GM21576 (cell line): ENCODE data around the gene UMODL1.

Experiments
- ATAC-seq: cut with Tn5 transposase; IDR thresholded peaks from one replicate; pipeline ENCODE4 v1.9.1; 2021; ENCODE audit warnings: mild to moderate bottlenecking, moderate library complexity; ENCODE audit not compliant: unreplicated experiment

The UMODL1 gene

GRCh38 chr21:42182713-42183371, 111.7 kb downstream of the UMODL1 start:
- no peak for ATAC-seq

DNA sequence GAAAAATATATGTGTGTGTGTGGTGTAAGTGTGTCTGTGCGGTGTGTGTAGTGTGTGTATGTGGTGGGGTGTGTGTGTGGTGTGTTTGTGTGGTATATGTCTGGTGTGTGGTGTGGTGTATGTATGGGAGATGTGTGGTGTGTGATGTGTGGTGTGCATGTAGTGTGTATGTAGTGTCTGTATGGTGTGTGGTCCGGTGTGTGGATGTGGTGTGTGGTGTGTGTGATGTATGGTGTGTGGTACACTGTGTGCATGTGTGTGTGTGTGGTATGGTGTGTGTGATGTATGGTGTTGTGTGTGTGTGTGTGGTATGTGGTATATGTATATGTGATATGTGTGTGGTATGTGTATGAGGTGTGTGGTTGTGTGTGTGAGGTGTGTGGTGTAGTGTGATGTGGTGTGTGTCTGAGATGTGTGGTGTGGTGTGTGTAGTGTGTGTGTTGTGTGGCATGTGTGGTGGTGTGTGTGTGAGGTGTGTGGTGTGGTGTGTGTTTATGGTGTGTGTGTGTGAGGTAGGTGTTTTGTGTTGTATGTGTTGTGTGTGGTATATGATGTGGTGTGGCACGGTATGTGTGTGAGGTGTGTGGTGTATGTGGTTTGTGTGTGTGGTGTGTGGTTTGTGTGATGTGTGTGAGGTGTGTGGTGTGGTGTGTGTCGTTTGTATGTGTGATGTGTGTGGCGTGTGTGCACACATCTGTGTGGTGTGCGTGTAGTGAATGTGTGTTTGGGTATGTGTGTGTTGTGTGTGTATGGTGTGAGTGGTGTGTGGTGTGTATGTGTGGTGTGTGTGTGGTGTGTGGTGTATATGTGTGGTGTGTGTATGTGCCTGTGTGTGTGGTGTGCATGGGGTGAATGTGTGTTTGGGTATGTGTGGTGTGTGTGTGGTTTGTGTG, 112.5 kb downstream of the UMODL1 start:
- ATAC-seq: no peak

- ATAC-seq: no peak
Observed at GRCh38 chr21:42186591-42186990, 115.5 kb downstream of the UMODL1 start.

- peak; percentile 96 for ATAC-seq
Observed at GRCh38 chr21:42187976-42188653, 117.0 kb downstream of the UMODL1 start.

DNA sequence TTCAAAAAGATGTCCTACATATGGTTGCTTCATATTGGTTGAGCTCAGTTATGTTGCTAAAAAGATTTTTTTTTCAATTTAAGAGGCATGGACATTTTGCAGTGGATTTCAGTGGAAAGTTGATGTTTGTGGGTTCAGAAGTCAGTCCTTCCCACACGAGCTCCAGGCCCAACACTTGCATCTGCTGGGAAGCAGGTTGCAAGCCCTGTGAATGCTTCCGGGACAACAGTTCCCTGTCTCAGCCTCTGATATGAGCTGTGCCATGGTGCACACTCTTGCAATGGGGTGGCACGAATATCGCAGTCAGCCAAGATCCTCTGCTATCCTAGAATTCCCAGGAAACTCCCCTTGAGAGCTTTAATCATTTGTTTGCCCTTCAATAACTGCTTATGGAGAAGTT, 117.5 kb downstream of the UMODL1 start:
- no peak for ATAC-seq

DNA sequence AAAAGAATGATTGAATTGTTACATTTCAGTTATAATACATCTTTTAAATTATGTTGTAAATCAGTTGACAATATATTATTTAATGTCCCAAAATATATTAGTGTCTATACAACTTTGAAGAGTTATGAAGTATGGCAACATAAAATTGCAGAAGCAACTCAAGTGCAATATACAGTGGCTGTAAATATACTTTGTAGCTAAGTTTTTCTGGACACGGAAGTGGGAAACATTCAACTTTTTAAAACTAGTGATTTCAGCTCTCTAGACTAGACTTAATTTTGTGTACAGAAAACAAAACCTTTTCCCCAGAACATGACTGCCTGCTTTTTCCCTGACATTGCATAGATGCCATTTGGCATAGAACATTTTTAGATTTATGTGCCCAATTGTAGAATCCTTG, 118.3 kb downstream of the UMODL1 start:
- no peak for ATAC-seq

- no peak for ATAC-seq
Observed at GRCh38 chr21:42189860-42190485, 118.9 kb downstream of the UMODL1 start.

GRCh38 chr21:42190486-42190863, 119.4 kb downstream of the UMODL1 start:
- ATAC-seq: no peak

DNA sequence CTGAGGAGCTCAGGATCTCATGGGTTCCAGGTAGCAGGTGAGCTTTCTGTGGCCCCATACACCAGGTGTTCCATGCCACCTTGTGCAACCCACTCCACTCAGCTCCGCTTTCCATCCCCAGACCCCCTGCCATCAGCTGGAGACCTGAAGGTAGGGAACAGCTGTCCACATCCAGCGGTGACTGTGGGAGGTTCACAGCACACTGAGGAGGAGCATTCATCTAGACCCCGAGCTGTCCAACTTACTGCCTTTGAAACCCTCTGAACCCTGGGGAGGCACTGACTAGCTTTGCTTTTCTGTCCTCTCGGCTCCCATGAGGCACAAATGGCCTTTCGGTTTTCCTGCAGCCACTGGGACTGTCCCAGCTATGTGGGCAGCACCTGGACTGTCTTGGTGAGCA, 119.9 kb downstream of the UMODL1 start:
- ATAC-seq: no peak

DNA sequence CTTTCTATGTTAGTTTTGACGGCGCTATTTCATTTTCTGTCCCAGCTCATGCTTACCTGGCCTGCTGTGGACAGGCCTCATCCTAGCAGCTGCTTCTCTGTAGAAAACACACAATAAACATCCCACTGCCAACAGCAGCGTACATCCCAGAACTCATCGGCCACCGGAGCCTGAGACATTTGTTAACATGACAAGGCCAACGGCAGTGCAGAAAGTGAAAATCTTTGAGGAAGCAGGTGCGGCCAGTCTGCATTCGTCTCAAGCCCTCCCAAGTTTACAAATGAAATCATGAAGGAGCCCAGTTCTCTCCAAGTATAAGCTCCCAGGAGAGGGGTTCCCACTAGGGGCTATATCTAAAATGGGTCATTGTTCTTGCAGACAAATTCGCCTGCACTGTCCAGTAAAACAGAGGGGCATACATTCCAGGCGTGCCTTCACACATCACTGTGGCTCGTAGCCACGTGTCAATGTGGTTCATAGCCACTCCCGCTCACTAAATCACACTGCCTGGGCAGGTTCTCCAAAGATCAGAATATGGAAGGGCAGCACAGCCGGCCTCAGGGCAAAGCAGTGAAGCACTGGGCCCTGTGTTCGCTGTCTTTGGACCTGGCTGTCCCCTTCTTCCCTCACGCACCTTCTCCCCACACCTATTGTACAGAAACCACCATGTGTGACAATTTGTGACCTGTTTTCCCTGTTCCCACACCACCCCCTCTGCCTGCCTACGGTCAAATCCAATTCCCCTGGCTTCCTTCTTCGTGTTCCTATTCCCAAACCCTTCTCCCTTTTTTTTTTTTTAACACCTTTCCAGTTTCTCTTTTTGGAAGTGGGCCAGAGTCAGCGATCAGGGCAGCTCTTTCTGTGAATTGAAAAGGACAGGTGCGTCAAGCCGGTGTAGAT, 120.8 kb downstream of the UMODL1 start:
- no peak for ATAC-seq
